ENCODE data around the gene VIPR1.

GRCh38 chr3:42511201-42511600, 8.8 kb downstream of the VIPR1 start:
- TF ChIP-seq TAF1 (IDR thresholded peaks at IDR 0.05; ENCODE audit: borderline replicate concordance, insufficient read depth, low read length) (no peak), POLR2AphosphoS5 (IDR thresholded peaks at IDR 0.05; ENCODE audit: low read depth, low read length) (no peak), SIN3A (IDR thresholded peaks at IDR 0.05; ENCODE audit: borderline replicate concordance, insufficient read depth, low read length) (no peak), REST (IDR thresholded peaks at IDR 0.05; ENCODE audit: insufficient read depth in 1 of 2, low read depth in 2 of 2, low read length in 2 of 2) (no peak)
